Vagina (tissue), 2 donors: ENCODE measurements around the gene SYNJ1. TPM values are rescaled to one million over a fixed set of nuclear protein-coding genes. Genes with fewer than 3 reads are reported as not detected.

ENCODE experiments used
- DNase-seq, 2 donors: peaks; one replicate each; pipeline ENCODE4 v3.0.0-alpha.2; 2017; ENCODE audit errors: extremely low spot score in 2 of 2
- H3K27ac ChIP-seq: fragments of 200-600 bp; sonication (generic); one replicate; pipeline ENCODE4 v1.5.1; 2019
- H3K27me3 ChIP-seq: fragments of 200-600 bp; sonication (generic); one replicate; pipeline ENCODE4 v1.5.1; 2019
- H3K36me3 ChIP-seq, 2 donors: fragments of 200-600 bp; sonication (generic); one replicate each; pipeline ENCODE4 v1.5.1; 2017 to 2019
- H3K4me1 ChIP-seq: fragments of 200-600 bp; sonication (generic); one replicate; pipeline ENCODE4 v1.5.1; 2019
- H3K4me3 ChIP-seq, 2 donors: fragments of 200-600 bp; sonication (generic); 1 replicate in 1 of 2; 2 replicates in 1 of 2; pipeline ENCODE4 v1.5.1; 2016 to 2019
- H3K9me3 ChIP-seq: fragments of 200-600 bp; sonication (generic); one replicate; pipeline ENCODE4 v1.5.1; 2019
- POLR2A ChIP-seq, 2 donors: fragments of 450-650 bp; IDR thresholded peaks; one replicate each; pipeline ENCODE4 v1.6.1; 2017; ENCODE audit warnings: antibody characterized with exemption in 2 of 2, mild to moderate bottlenecking in 2 of 2, moderate library complexity in 2 of 2
- POLR2AphosphoS5 ChIP-seq, 2 donors: sonication (generic); formaldehyde crosslinking; IDR thresholded peaks; one replicate each; pipeline ENCODE4 v1.9.0; 2017; ENCODE audit warnings: antibody characterized with exemption in 2 of 2, mild to moderate bottlenecking in 2 of 2, low read depth in 1 of 2; ENCODE audit not compliant: insufficient read depth in 1 of 2
- intact Hi-C: fragments of 100-400 bp; cut with DNase I; formaldehyde crosslinking; loops from one replicate; pipeline ENCODE4 v1.15.1; 2023
- total RNA-seq: library from RNA; depleted of rRNA; stranded (reverse); fragments of >200 nt; gene quantifications from one replicate; pipeline ENCODE4 v1.2.3, GENCODE V29; 2016
- TF ChIP-seq, protein P1 (sequence below), 3 experiments: fragments of 450-650 bp in 2 of 3; fragments of 200-600 bp in 1 of 3; sonication (generic) in 1 of 3; IDR thresholded peaks; one replicate each; pipeline ENCODE4 v1.5.1; 2017 to 2019; ENCODE audit warnings: antibody characterized with exemption in 3 of 3, mild to moderate bottlenecking in 2 of 3, moderate library complexity in 2 of 3

Gene SYNJ1
- total RNA-seq, 1 donor from 2014 or later = 22.8 TPM

DNA sequence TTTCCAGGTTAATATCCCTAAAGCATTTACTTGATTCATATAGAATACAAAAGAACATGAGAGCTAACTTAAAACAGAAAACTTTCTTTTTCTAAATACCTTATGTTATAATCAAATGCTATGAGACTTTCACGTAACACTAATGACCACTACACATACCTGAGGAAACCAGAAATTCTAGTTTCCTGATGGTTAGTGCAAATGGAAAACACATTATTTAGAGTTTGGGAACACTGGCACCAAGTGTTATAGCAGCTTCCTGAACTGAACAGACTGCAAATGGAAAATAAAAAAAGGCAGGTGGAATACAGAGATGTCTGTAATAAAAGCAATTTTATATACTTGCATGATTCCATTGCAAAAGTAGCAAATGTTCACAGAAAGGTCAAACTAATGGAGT, 28.3 kb upstream of the SYNJ1 start:
- peaks cover 0 to 55% of the 10 kb centered on the region in 2 donors for H3K36me3 ChIP-seq
- no peaks in the 10 kb centered on the region for H3K4me1 ChIP-seq
- H3K9me3 ChIP-seq = no peaks in the 10 kb centered on the region
- intact Hi-C loops = no loop called here
- TF ChIP-seq POLR2A (IDR thresholded peaks at IDR 0.05) (no peak), POLR2AphosphoS5 (IDR thresholded peaks at IDR 0.05; ENCODE audit: insufficient read depth in 1 of 2, low read depth in 1 of 2) (no peak)
- TF ChIP-seq, protein P1, sequence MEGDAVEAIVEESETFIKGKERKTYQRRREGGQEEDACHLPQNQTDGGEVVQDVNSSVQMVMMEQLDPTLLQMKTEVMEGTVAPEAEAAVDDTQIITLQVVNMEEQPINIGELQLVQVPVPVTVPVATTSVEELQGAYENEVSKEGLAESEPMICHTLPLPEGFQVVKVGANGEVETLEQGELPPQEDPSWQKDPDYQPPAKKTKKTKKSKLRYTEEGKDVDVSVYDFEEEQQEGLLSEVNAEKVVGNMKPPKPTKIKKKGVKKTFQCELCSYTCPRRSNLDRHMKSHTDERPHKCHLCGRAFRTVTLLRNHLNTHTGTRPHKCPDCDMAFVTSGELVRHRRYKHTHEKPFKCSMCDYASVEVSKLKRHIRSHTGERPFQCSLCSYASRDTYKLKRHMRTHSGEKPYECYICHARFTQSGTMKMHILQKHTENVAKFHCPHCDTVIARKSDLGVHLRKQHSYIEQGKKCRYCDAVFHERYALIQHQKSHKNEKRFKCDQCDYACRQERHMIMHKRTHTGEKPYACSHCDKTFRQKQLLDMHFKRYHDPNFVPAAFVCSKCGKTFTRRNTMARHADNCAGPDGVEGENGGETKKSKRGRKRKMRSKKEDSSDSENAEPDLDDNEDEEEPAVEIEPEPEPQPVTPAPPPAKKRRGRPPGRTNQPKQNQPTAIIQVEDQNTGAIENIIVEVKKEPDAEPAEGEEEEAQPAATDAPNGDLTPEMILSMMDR (IDR thresholded peaks at IDR 0.05) = no peak
- no peak overlapping the region for H3K27ac ChIP-seq
- H3K4me3 ChIP-seq = no peak overlapping the region
- H3K27me3 ChIP-seq = no peaks in the 10 kb centered on the region
- DNase-seq = no peak

DNA sequence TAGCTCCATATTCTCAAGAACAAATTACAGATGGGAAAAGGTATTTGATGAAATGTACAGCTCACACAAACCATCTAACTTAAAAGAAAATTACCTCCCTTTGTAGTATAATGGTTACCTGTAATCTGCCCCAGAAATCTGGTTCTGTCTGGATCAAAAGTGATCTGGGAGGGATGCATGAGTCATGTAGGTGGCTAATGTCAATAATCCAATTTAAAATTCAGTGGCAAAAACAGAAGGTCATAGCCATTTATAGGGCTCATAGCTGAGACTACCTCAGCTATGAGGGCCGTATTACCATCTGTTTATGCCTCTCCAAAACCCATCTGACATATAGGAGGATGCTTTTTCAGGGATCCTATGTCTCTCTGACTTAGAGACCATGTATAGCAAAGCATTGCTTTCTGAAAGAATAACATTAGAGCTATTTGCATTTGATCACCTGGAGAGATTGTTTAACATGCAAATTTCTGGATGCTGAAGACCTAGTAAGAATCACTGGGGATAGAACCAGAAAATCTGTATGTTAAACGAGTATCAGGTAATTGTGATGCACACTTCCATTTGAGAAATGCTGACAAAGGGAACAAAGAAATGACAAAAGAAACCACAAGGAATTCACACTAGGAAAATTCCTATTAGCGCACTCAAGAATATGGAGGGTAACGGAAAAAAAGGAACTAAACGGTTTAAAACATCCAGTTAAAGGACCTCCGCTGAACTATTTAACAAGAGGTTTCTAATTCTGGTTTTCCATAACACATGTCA, 26.2 kb upstream of the SYNJ1 start:
- no peaks in the 10 kb centered on the region for H3K9me3 ChIP-seq
- H3K4me3 ChIP-seq = no peak overlapping the region
- H3K4me1 ChIP-seq = no peaks in the 10 kb centered on the region
- H3K36me3 ChIP-seq = peaks cover 0 to 57% of the 10 kb centered on the region in 2 donors
- intact Hi-C loops = no loop called here
- no peak for TF ChIP-seq POLR2AphosphoS5 (IDR thresholded peaks at IDR 0.05; ENCODE audit: insufficient read depth in 1 of 2, low read depth in 1 of 2)
- TF ChIP-seq POLR2A (IDR thresholded peaks at IDR 0.05) = no peak
- no peak for DNase-seq
- H3K27me3 ChIP-seq = no peaks in the 10 kb centered on the region
- no peak overlapping the region for H3K27ac ChIP-seq

DNA sequence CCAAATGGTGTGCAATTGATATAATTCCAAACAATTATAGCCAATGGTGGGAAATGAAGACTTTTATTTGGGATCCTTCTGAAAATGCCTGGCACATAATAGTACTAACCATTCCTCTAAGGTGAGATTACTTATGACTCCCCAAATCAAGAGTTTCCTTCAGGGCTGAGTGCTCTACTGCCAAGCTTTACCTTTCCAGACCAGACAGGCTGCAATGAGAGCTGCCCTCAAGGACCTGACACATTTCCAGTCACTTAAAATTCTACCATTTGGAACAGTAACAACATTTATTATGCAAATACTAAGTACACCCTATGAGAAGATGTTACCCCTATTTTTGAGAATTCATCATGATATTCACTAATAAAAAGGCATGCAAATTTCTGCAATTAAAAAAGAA, 22.6 kb upstream of the SYNJ1 start:
- TF ChIP-seq POLR2AphosphoS5 (IDR thresholded peaks at IDR 0.05; ENCODE audit: insufficient read depth in 1 of 2, low read depth in 1 of 2) = no peak
- no peak for TF ChIP-seq POLR2A (IDR thresholded peaks at IDR 0.05)
- TF ChIP-seq, protein P1 (IDR thresholded peaks at IDR 0.05) = no peak
- H3K9me3 ChIP-seq = no peaks in the 10 kb centered on the region
- H3K36me3 ChIP-seq = peaks cover 0 to 74% of the 10 kb centered on the region in 2 donors
- intact Hi-C loops = no loop called here
- H3K27ac ChIP-seq = no peak overlapping the region
- H3K4me1 ChIP-seq = no peaks in the 10 kb centered on the region
- no peak overlapping the region for H3K4me3 ChIP-seq
- DNase-seq = no peak
- no peaks in the 10 kb centered on the region for H3K27me3 ChIP-seq

DNA sequence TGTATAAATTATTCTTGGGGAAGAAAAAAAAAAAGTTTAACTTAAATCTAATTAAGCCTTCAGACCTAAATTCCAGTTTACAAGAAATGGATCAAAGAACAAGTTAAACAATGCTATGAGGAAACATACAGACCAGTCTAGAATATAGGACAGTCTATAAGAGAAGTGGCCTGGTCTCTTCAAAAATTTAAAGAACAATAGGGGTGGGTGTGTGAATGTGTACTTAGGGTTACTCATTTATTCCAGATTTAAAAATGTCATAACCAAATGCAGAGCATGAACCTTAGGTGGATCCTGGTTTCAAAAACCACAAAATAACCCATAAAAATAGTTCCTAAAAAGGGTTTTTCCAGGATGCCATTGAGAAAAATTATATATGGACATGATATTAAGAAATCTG, 21.8 kb upstream of the SYNJ1 start:
- Histone ChIP-seq H3K36me3 (peaks cover 0 to 75% of the 10 kb centered on the region in 2 donors), H3K4me1 (no peaks in the 10 kb centered on the region), H3K9me3 (no peaks in the 10 kb centered on the region), H3K4me3 (no peak overlapping the region), H3K27me3 (no peaks in the 10 kb centered on the region), H3K27ac (no peak overlapping the region)
- intact Hi-C loops = no loop called here
- TF ChIP-seq POLR2A (IDR thresholded peaks at IDR 0.05) = no peak
- TF ChIP-seq POLR2AphosphoS5 (IDR thresholded peaks at IDR 0.05; ENCODE audit: insufficient read depth in 1 of 2, low read depth in 1 of 2) = no peak
- TF ChIP-seq, protein P1 (IDR thresholded peaks at IDR 0.05) = no peak
- no peak for DNase-seq

DNA sequence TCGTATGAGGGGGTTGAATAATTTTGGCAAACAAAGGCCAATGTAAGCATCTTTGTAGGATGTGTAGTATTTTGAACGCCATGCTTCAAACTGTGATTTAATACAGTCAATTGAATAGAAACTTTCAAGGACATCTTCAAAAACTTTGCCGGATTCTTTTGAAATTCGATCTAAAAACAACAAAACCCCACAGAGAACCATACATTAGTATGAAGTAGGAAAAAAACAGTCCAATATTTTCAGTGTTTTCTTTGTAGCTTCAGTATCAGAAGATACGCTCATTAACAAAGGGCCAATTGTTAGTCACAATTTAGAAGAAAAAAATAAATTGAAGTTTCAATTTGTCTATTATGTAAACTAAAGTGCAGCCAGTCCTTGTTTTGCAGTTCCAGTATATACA, 20.7 kb upstream of the SYNJ1 start:
- Histone ChIP-seq H3K9me3 (no peaks in the 10 kb centered on the region), H3K4me1 (no peaks in the 10 kb centered on the region), H3K27me3 (no peaks in the 10 kb centered on the region), H3K36me3 (peaks cover 0 to 72% of the 10 kb centered on the region in 2 donors), H3K27ac (no peak overlapping the region), H3K4me3 (no peak overlapping the region)
- TF ChIP-seq POLR2AphosphoS5 (IDR thresholded peaks at IDR 0.05; ENCODE audit: insufficient read depth in 1 of 2, low read depth in 1 of 2) (no peak), POLR2A (IDR thresholded peaks at IDR 0.05) (no peak)
- TF ChIP-seq, protein P1 (IDR thresholded peaks at IDR 0.05) = no peak
- intact Hi-C loops = no loop called here
- no peak for DNase-seq
